H54 (cell line): Measurements from ENCODE around the gene KRI1.
"Not testable (repeated sequence)": the region's sequence is repeated elsewhere in the genome, so short reads cannot be mapped to it uniquely, and the experiment has no call there.

Experiments
- DNase-seq: peaks from one replicate; pipeline ENCODE4 v3.0.0; 2011; ENCODE audit warnings: low spot score, mixed read lengths; ENCODE audit not compliant: insufficient read length
- FAIRE-seq: peaks from 3 replicates; lab custom pipeline; 2011; peaks lifted over from hg19 to GRCh38; lab: Jason Lieb, UNC
- POLR2A ChIP-seq: IDR thresholded peaks from 2 replicates; pipeline ENCODE4 v1.6.1; 2011; ENCODE audit warnings: low read depth, mild to moderate bottlenecking, low read length

Gene KRI1

GRCh38 chr19:10587022-10587838 is 21.4 kb upstream of the KRI1 start, which contains the start of gene AP1M2:
TSS of gene AP1M2 (minus strand) at chr19:10587312. CDS start at chr19:10587231, 81 bp downstream.
- no peak for FAIRE-seq
- DNase-seq: no peak
- no peak for TF ChIP-seq POLR2A

DNA sequence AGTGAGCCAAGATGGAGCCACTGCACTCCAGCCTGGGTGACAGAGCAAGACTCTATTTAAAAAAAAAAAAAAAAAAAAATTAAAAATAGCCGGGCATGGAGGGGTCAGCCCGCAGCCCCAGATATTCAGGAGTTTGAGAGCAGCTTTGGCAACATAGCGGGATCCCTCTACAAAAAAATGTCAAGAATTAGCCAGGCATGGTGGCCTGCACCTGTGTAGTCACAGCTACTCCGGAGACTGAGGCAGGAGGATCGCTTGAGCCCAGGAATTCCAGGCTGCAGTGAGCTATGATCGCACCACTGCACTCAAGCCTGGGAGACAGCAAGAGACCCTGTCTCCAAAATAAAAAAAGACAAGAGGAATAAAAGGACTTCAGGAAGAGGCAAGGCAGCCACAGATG is 20.6 kb upstream of the KRI1 start:
- DNase-seq (no peak), FAIRE-seq (no peak)
- TF ChIP-seq POLR2A: no peak

DNA sequence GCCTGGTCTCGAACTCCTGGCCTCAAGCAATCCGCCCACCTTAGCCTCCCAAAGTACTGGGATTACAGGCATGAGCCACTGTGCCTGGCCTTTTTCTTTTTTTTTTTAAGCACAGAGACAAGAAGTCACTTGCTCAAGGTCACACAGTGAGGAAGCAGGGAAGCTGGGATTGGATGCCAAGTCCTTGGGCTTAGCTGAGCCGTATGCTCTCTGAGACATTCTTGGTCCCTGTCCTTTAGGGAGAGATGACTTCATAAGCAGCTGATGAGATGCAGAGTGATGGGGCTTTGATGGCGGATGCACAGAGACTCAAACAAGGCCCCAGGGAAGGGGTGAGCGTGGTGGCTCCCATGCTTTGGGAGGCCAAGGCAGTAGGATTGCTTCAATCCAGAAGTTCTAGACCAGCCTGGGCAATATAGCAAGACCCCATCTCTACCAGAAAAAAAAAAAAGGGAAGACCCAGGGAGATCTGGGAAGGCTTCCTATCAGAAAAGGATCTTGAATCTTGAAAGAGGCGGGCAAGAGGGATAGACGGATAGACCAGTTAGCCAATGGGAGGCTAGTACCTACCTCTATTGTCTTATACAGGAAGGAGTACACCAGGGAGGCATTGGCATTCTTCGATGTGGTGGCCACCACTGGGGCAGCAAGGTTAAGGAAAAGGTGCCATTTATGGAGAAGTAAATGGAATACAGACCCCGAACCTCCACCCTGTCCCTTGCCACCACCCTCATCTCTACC is 17.4 kb upstream of the KRI1 start:
- DNase-seq: no peak
- TF ChIP-seq POLR2A: no peak
- no peak for FAIRE-seq

DNA sequence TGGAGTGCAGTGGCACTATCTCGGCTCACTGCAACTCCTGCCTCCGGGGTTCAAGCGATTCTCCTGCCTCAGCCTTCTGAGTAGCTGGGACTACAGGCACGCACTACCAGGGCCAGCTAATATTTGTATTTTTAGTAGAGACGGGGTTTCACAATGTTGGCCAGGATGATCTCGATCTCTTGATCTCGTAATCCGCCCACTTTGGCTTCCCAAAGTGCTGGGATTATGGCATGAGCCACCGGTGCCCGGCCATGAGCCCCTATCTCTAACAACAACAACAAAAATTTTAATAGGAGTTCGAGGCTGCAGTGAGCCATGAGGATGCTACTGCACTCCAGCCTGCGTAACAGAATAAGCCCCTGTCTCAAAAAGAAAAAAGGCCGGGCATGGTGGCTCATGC is 16.3 kb upstream of the KRI1 start:
- TF ChIP-seq POLR2A: no peak
- no peak for FAIRE-seq
- DNase-seq: no peak

- no peak for TF ChIP-seq POLR2A
- DNase-seq (peak; percentile 67), FAIRE-seq (peak; percentile 62)
Observed at GRCh38 chr19:10580979-10581631, 15.3 kb upstream of the KRI1 start.

DNA sequence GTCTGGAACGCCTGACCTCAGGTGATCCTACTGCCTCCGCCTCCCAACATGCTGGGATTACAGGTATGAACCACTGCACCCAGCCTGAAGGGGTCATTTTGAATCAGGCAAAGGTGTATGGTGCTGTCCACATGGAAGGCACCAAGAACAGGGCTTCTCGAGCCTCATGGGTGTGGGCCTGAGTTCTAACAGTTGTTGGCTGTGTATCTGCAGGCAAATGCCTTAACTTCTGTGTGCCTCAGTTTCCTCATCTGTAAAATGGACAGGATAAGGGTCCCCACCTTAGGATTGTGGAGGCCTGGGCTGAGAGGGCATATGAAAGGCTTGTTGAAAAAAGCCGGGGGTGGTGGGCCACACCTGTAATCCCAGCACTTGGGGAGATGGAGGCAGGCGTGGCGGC is 12.1 kb upstream of the KRI1 start:
- no peak for TF ChIP-seq POLR2A
- DNase-seq (no peak), FAIRE-seq (no peak)

DNA sequence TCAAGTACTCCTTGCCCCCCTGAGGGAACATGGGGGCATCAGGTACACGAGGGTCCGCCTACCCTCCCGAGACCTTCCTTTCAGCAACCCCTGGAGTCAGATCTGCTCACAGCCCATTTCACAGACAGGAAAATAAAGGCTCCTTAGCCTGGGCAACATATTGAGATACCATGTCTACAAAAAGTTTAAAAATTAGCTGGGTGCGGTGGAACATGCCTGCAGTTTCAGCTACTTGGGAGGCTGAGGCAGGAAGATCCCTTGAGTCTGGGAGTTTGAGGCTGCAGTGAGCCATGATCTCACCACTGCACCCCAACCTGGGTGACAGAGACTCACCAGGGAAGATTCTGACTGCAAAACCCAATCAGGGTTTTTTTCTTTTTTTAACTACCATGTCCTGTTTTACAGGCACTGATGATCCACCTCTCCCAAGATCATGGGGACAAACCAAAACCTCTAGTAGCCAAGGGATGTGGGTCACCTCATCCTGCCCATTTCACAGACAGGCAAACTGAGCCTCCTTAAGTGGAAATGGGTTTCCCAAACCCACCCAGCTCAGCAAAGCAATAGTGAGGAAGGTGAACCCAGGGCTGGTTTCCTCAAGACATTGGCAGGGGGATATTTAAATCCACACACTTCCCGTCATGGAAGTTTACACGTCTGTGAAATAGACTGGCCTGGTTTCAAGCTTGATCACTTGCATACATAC is 9.4 kb upstream of the KRI1 start:
- no peak for TF ChIP-seq POLR2A
- FAIRE-seq (no peak), DNase-seq (no peak)

GRCh38 chr19:10574462-10574861 is 8.7 kb upstream of the KRI1 start:
- TF ChIP-seq POLR2A: no peak
- DNase-seq: no peak
- no peak for FAIRE-seq

GRCh38 chr19:10573793-10574192 is 8.0 kb upstream of the KRI1 start:
- FAIRE-seq, DNase-seq: not testable (repeated sequence)

DNA sequence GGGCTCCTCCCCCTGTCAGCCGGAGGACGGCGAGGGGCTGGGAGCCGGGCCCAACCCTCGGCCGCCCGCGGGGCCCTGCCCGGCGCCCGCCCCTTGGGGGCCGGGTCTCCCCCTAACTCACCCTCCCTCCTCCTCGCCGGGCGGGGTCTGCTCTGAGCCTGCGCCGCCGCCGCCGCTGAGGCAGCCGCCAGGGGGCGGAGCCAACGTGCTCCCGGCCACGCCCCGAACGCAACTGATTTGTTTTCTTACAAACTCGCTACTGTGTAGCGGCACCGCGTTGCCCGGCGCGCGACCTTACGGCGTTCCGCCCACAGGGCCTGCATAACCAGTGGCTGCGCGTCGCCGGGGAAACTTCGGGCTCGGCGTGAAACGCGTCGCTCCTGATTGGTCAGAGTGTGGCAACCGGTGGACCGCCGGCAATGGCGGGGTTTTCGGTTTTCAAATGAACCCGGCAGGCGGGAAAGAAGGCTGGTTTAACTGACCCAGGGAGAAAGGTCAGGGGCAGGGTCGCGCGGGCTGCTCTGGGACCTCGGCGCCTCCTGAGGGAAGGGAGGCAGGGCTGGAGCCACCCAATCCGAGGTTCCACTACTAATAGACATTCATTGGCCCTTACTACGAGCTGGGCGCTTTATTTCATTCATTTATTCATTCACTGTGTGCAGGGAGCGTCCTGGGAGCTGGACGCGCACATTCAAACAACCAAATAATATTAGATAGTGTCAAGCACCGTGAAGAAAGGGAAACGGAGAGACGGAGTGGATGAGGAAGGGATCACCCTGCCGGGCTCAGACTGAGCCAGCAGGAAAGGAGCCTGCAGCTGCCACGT is 3.2 kb upstream of the KRI1 start, which contains the start of gene CDKN2D:
Gene CDKN2D, minus strand, starts transcription at position 154 of the 826 bp plus-strand sequence. CDS start 326 bp downstream, outside the sequence.
- peak; percentile 81 for FAIRE-seq

GRCh38 chr19:10568062-10568825 is 2.4 kb upstream of the KRI1 start:
- FAIRE-seq (no peak), DNase-seq (no peak)
- peak; percentile 41 for TF ChIP-seq POLR2A

More for the DNA sequence above, 3.2 kb upstream of the KRI1 start, which contains the start of gene CDKN2D:
- no peak; the same call in 1 of the 2 replicates for TF ChIP-seq POLR2A
- peak; percentile 90 for DNase-seq

GRCh38 chr19:10567656-10568055 is 1.8 kb upstream of the KRI1 start:
- TF ChIP-seq POLR2A: no peak
- DNase-seq (no peak), FAIRE-seq (no peak)
